HG03139 (cell line): ENCODE results near the gene TNFSF9.
"Not testable (repeated sequence)": the region's sequence is repeated elsewhere in the genome, so short reads cannot be mapped to it uniquely, and the experiment has no call there.

ENCODE experiments used
- ATAC-seq: cut with Tn5 transposase; IDR thresholded peaks from one replicate; pipeline ENCODE4 v1.9.1; 2021; ENCODE audit not compliant: unreplicated experiment

Gene TNFSF9

DNA sequence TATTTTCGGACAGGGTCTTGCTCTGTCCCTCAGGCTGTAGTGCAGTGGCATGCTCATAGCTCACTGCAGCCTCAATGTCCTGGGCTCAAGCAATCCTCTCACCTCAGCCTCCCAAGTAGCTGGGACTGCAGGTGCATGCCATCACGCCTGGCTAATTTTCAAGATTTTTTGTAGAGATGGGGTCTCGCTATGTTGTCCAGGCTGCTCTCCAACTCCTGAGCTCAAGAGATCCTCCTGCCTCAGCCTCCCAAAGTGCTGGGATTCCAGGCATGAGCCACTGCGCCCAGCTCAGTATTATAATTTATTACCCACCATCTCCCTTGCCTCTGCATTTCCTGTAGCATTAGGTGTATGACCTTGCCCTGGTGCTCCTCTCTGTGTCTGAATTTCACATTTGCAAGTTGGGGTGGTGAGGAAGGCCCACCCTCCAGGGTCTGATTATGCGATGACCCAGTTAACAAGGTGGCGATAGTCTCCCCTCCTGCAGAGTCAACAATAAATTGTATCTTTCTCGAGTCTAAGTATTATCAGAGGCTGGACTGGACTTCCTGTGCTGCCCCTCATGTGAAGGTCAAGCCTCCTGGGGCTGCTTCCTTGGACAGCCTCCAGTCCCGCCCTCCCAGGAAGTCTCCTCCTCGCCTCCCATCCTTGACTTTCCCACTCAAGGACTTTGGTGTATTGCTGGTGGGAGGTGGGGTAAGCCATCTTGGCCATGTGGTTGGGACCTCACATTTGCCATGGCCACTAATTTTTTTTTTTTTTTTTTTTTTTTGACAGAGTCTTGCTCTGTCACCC is 27.2 kb upstream of the TNFSF9 start:
- ATAC-seq, result no peak

DNA sequence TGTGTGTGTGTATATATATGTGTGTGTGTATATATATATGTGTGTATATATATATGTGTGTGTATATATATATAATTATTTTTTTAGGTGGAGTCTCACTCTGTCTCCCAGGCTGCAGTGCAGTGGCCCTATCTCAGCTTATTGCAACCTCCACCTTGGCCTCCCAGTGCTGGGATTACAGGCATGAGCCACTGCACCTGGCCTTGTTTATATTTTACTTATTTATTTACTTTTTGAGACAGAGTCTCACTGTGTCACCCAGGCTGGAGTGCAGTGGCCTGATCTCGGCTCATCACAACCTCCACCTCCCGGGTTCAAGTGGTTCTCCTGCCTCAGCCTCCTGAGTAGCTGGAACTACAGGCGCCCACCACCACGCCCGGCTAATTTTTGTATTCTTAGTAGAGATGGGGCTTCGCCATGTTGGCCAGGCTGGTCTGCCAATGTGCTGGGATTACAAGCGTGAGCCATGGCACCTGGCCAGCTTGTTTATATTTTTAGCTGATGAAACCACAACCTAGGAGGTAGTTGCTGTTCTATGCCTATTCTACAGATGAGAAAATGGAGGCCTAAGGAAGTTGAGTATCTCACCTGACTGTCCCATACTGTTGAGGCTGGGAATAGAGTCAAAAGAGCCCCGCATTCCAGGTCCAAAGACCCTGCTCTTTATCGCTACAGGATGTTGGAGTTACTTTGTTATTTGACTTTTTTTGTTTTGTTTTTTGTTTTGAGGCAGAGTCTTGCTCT is 22.6 kb upstream of the TNFSF9 start:
- ATAC-seq, result not testable (repeated sequence)

GRCh38 chr19:6509118-6509971 is 21.5 kb upstream of the TNFSF9 start:
- ATAC-seq, result no peak

DNA sequence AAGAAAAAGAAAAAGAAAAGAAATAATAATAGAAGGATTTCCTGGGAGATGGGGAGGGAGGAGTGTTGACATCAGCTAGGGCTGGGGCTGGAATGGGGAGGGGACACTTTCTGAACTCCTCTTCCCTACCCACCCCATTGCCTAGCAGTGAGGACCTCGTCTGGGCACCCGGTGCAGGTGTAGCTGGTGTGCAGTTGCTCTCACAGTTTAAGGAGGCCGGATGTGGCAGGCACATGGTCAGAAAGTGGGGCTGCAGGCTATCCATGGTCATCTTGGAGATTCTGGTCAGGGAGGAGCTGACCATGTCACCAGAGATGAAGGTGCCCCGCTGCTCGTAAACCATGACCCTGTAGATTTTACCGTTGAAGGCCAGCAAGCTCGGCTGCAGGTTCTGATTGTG is 20.2 kb upstream of the TNFSF9 start:
- no peak for ATAC-seq

DNA sequence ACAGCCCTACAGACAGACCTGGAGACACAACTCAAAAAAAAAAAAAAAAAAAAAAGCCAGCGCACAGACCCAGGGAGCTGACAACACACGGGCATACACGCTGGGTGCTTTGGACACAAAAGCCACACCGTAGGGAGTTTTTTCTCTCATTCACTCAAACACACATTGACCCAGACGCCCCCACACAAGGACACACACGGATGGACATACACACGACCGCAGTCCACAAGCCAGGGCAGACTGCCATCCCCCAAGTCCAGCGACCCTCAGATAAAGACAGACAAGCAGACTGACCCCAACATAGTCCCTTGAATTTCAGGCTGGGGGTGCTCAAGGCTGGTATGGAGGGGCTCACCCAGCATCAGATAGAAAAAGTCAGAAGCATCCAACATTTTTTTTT is 16.7 kb upstream of the TNFSF9 start:
- no peak for ATAC-seq

- no peak for ATAC-seq
These were observed 15.8 kb upstream of the TNFSF9 start for GRCh38 chr19:6514926-6515544.

DNA sequence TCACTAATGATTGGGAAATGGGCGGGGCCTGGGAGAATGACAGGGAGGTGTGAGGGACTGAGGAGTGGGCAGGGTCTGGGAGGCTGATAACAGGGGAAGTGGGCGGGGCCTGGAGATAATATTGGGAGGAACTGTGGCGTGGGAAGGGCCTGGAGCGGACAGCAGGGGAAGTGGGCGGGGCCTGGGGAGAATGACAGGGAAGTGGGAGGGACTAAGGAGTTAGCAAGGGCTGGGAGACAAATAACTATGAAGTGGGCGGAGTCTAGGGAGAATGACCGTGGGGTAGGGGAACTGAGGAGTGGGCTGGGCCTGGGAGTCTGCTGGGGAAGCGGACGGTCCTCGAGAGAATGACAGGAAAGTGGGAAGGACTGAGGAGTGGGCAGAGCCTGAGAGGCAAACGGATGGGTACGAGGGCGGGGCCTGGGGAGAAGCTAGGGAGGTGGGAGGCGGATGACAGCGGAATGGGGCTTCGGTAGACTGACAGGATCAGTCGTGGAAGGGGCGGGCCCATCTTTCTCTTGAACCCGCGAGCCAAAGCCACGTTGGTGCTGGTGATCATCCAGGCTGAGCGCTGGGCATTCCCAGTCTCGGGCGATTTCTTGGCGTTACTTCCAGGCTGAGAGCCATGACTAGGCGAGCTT is 14.7 kb upstream of the TNFSF9 start:
- ATAC-seq, result peak; percentile 42

GRCh38 chr19:6516659-6517291 is 14.1 kb upstream of the TNFSF9 start:
- ATAC-seq, result no peak

GRCh38 chr19:6518145-6518911 is 12.5 kb upstream of the TNFSF9 start:
- ATAC-seq, result no peak

DNA sequence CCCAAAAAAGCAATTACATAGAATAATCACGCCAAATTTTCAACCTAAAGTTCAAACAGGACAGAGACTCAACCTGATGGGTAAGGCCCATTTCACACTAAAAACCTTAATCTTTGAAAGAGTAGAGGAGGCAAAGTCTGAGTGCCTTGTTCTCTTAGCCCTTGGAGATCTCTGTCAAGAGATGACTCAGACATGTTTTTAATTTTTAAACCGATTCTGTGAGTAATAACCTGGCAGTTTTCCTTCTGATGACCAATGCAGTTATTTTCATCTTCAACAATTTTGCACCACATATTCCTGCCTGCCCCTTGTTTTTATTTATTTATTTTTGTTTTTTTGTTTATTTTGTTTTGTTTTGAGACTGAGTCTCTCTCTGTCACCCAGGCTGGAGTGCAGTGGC is 11.5 kb upstream of the TNFSF9 start:
- ATAC-seq, result no peak

GRCh38 chr19:6521718-6522646 is 8.8 kb upstream of the TNFSF9 start:
- ATAC-seq, result peak; percentile 40

DNA sequence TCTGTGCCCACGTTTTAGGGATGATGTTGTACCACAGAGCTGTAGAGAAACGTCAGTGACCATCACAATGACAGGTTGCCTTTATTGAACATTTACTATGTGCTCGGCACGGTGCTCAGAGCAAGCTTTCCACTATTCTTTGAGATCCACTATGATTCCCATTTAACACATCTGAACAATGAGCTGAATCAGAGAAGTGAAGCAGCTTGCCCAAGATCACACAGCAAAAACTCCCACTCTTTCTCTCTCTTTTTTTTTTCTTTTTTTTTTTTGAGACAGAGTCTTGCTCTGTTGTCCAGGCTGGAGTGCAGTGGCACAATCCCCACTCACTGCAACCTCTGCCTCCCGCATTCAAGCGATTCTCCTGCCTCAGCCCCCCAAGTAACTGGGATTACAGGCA is 8.1 kb upstream of the TNFSF9 start:
- no peak for ATAC-seq

GRCh38 chr19:6524311-6524710 is 6.5 kb upstream of the TNFSF9 start:
- no peak for ATAC-seq

- ATAC-seq, result peak; percentile 32
These were observed 2.8 kb upstream of the TNFSF9 start for GRCh38 chr19:6527893-6528543.

DNA sequence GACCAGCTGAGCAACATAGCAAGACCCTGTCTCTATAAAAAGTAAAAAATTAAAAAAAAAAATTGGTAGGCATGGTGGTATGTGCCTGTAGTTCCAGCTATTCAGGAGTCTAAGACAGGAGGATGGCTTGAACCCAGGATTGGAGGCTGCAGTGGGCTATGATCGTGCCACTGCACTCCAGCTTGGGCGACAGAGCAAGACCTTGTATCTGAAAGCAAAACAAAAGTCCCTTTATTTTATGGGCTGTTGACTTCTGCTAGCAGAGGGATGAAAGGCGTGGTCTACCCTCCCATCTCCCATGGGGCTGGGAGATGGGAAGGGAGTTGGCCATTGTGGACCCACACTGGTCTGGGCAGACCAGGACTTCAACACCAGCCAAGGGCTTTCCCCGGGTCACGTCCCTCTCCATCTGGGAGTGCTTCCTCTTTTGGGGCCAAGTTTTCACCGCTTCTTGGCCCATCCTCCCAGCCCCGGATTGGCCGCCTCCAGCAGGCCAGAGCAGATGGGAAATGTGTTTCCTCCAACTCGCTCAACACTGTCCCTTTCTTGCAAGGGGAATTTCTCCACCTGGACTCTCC is 2.2 kb upstream of the TNFSF9 start:
- ATAC-seq, result peak; percentile 21

DNA sequence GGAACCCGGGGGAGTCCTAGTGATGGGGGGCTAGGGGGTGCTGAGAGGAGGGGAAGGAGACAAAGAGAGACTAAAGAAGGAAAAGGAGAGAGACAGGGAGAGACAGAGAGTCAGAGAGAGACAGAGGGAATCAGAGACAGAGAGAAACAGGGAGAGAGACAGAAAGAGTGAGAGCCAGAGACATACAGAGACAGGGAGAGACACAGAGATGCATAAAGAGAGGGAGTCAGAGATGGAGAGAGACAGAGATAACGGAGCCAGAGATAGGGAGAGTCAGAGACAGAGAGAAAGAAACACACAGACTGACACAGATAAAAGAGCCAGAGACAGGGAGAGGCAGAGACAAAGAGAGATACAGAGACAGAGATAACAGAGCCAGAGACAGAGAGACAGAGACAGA is 1.5 kb upstream of the TNFSF9 start:
- ATAC-seq, result no peak

DNA sequence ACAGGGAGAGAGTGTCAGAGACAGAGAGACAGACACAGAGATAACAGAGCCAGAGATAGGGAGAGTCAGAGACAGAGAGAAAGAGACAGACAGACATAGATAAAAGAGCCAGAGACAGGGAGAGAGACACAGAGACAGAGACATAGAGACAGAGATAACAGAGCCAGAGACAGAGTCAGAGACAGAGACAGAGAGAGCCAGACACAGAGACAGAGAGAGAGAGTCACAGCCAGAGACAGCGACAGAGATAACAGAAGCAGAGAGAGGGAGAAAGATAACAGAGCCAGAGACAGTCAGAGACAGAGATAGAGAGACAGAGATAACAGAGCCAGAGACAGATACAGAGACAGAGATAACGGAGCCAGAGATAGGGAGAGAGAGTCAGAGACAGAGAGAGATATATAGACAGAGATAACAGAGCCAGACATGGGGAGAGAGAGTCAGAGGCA is 865 bp upstream of the TNFSF9 start:
- ATAC-seq, result no peak
